H9 (cell line): ENCODE results near the gene MAN1A2. TPM values are rescaled to one million over a fixed set of nuclear protein-coding genes. Genes with fewer than 3 reads are reported as not detected.

ENCODE experiments used
- DNase-seq: peaks from one replicate; pipeline ENCODE4 v3.0.0-alpha.2; 2017
- H2AFZ ChIP-seq: one replicate; pipeline ENCODE4 v1.6.1; 2013; ENCODE audit warnings: mild to moderate bottlenecking, low read length, control low read depth, moderate library complexity
- H2AK5ac ChIP-seq: 2 replicates; pipeline ENCODE4 v1.6.1; 2013; ENCODE audit warnings: low read length, control low read depth, mixed read lengths; ENCODE audit not compliant: insufficient read length
- H2BK120ac ChIP-seq: one replicate; pipeline ENCODE4 v1.6.1; 2013; ENCODE audit warnings: low read depth, mild to moderate bottlenecking, low read length, control low read depth, inconsistent platforms; ENCODE audit not compliant: poor library complexity, severe bottlenecking
- H2BK12ac ChIP-seq: 2 replicates; pipeline ENCODE4 v1.6.1; 2013; ENCODE audit warnings: low read length, control low read depth, mixed read lengths, low read depth; ENCODE audit not compliant: insufficient read length
- H2BK15ac ChIP-seq: 2 replicates; pipeline ENCODE4 v1.6.1; 2013; ENCODE audit warnings: low read depth, low read length, control low read depth
- H2BK20ac ChIP-seq: one replicate; pipeline ENCODE4 v1.6.1; 2013; ENCODE audit warnings: low read depth, mild to moderate bottlenecking, low read length, control low read depth, inconsistent platforms; ENCODE audit not compliant: poor library complexity, severe bottlenecking
- H2BK5ac ChIP-seq: 2 replicates; pipeline ENCODE4 v1.6.1; 2013; ENCODE audit warnings: low read length, control low read depth, mixed read lengths; ENCODE audit not compliant: insufficient read length
- H3K14ac ChIP-seq: 2 replicates; pipeline ENCODE4 v1.6.1; 2013; ENCODE audit warnings: low read length, control low read depth; ENCODE audit not compliant: insufficient read depth
- H3K18ac ChIP-seq: 2 replicates; pipeline ENCODE4 v1.6.1; 2013; ENCODE audit warnings: low read depth, mild to moderate bottlenecking, mixed read lengths, low read length, control low read depth; ENCODE audit not compliant: insufficient read length
- H3K23ac ChIP-seq: 2 replicates; pipeline ENCODE4 v1.6.1; 2013; ENCODE audit warnings: low read length, control low read depth, mixed read lengths, low read depth; ENCODE audit not compliant: insufficient read length
- H3K23me2 ChIP-seq: 2 replicates; pipeline ENCODE4 v1.6.1; 2013; ENCODE audit warnings: low read depth, mild to moderate bottlenecking, mixed read lengths, low read length, control low read depth; ENCODE audit not compliant: insufficient read length, poor library complexity, severe bottlenecking
- H3K27ac ChIP-seq: 2 replicates; pipeline ENCODE4 v1.5.1; 2013; ENCODE audit warnings: low read length, control low read depth, mixed read lengths, low read depth; ENCODE audit not compliant: insufficient read length
- H3K27me3 ChIP-seq: 2 replicates; pipeline ENCODE4 v1.6.1; 2013; ENCODE audit warnings: low read length, control low read depth, inconsistent platforms; ENCODE audit not compliant: insufficient read depth
- H3K4ac ChIP-seq: 2 replicates; pipeline ENCODE4 v1.6.1; 2013; ENCODE audit warnings: low read depth, mild to moderate bottlenecking, control low read depth, inconsistent platforms, low read length, moderate library complexity
- H3K4me1 ChIP-seq: 2 replicates; pipeline ENCODE4 v1.6.1; 2013; ENCODE audit warnings: low read length, control low read depth, inconsistent platforms; ENCODE audit not compliant: insufficient read depth
- H3K4me2 ChIP-seq: 2 replicates; pipeline ENCODE4 v1.6.1; 2013; ENCODE audit warnings: low read length, control low read depth, mixed read lengths; ENCODE audit not compliant: insufficient read length, insufficient read depth
- H3K56ac ChIP-seq: 2 replicates; pipeline ENCODE4 v1.6.1; 2013; ENCODE audit warnings: low read depth, mild to moderate bottlenecking, mixed read lengths, low read length, control low read depth; ENCODE audit not compliant: insufficient read length
- H3K79me1 ChIP-seq: 2 replicates; pipeline ENCODE4 v1.6.1; 2013; ENCODE audit warnings: low read depth, mild to moderate bottlenecking, moderate library complexity, low read length, control low read depth, inconsistent platforms; ENCODE audit not compliant: insufficient read depth, poor library complexity, severe bottlenecking
- H3K79me2 ChIP-seq: 2 replicates; pipeline ENCODE4 v1.6.1; 2013; ENCODE audit warnings: low read length, control low read depth, inconsistent platforms; ENCODE audit not compliant: insufficient read depth
- H3K9ac ChIP-seq: 2 replicates; pipeline ENCODE4 v1.6.1; 2013; ENCODE audit warnings: low read length, control low read depth, mixed read lengths; ENCODE audit not compliant: insufficient read length; ENCODE audit errors: extremely low read depth
- H3K9me3 ChIP-seq: one replicate; pipeline ENCODE4 v1.6.1; 2013; ENCODE audit warnings: low read depth, low read length, inconsistent platforms; ENCODE audit not compliant: control insufficient read depth
- H3T11ph ChIP-seq: one replicate; pipeline ENCODE4 v1.6.1; 2013; ENCODE audit warnings: mild to moderate bottlenecking, low read length, control low read depth, inconsistent platforms
- H4K20me1 ChIP-seq: one replicate; pipeline ENCODE4 v1.6.1; 2013; ENCODE audit not compliant: control insufficient read depth, insufficient read length, insufficient read depth
- H4K5ac ChIP-seq: 2 replicates; pipeline ENCODE4 v1.6.1; 2013; ENCODE audit warnings: low read depth, mild to moderate bottlenecking, mixed read lengths, low read length, control low read depth; ENCODE audit not compliant: insufficient read length
- H4K8ac ChIP-seq: replicated peaks from 2 replicates; pipeline ENCODE4 v1.6.1; 2013; ENCODE audit warnings: low read length, control low read depth, mixed read lengths, low read depth; ENCODE audit not compliant: insufficient read length
- H4K91ac ChIP-seq: 2 replicates; pipeline ENCODE4 v1.6.1; 2013; ENCODE audit warnings: low read depth, mild to moderate bottlenecking, moderate library complexity, mixed read lengths, low read length, control low read depth; ENCODE audit not compliant: insufficient read length
- H3K27ac Mint-ChIP-seq, 3 experiments: 2 replicates in 2 of 3; 3 replicates in 1 of 3; pipeline ENCODE4 v1.8.0; 2020 to 2021; ENCODE audit warnings: mixed read lengths in 3 of 3, mild to moderate bottlenecking in 1 of 3, moderate library complexity in 1 of 3
- H3K27me3 Mint-ChIP-seq: 2 replicates; pipeline ENCODE4 v1.8.0; 2021; ENCODE audit warnings: low read depth, mild to moderate bottlenecking, moderate library complexity, mixed read lengths
- H3K36me3 Mint-ChIP-seq, 3 experiments: 2 replicates in 2 of 3; 3 replicates in 1 of 3; pipeline ENCODE4 v1.8.0; 2020 to 2021; ENCODE audit warnings: low read depth in 3 of 3, mixed read lengths in 3 of 3; ENCODE audit not compliant: insufficient read depth in 1 of 3
- H3K4me1 Mint-ChIP-seq, 2 experiments: 2 replicates each; pipeline ENCODE4 v1.8.0; 2020; ENCODE audit warnings: mixed read lengths in 2 of 2
- H3K4me3 Mint-ChIP-seq, 2 experiments: 2 replicates in 1 of 2; 3 replicates in 1 of 2; pipeline ENCODE4 v1.8.0; 2020 to 2021; ENCODE audit warnings: mild to moderate bottlenecking in 2 of 2, mixed read lengths in 2 of 2, moderate library complexity in 1 of 2
- H3K9me3 Mint-ChIP-seq, 2 experiments: 2 replicates in 1 of 2; 3 replicates in 1 of 2; pipeline ENCODE4 v1.8.0; 2020; ENCODE audit warnings: mild to moderate bottlenecking in 2 of 2, mixed read lengths in 2 of 2, moderate library complexity in 1 of 2
- WGBS: extraction: QIAGEN DNeasy Blood & Tissue Kit; methylation state at CpG from one replicate; pipeline ENCODE4 v1.1.7; 2013; ENCODE audit warnings: missing lambda C conversion rate, low lambda C conversion rate, mixed read lengths; ENCODE audit not compliant: insufficient read length; ENCODE audit errors: extremely low coverage; 5-methylcytosine and 5-hydroxymethylcytosine counted together
- total RNA-seq: library from RNA; stranded (reverse); gene quantifications from 2 replicates; pipeline ENCODE4 v1.2.1, GENCODE V29; 2021
- TF ChIP-seq, protein P1 (sequence below): fragments of 200-600 bp; sonication (generic); conservative IDR thresholded peaks from 3 replicates; pipeline ENCODE4 v1.8.0; 2021; ENCODE audit warnings: antibody characterized with exemption, mild to moderate bottlenecking

Gene MAN1A2
- total RNA-seq, 1 experiment from 2014 or later, result 24.0 TPM

DNA sequence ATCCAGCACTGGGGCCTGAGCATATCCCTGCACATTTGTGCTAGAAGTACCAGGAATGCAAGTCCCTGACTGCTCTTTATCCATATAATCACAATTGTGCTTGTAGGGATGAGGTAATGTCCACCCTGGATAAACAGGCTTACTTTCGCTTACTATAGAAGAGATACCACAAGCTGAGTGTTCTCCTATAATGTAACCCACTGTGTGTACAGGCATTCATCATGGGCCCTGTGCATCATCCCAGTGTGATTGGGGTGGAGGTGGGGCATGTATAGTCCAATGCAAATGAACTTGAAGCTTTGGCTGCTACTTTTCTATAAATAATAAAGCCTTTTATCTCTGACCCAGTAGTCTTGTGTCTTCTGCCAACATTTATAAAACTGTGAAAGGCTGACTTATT, 69.3 kb downstream of the MAN1A2 start:
- TF ChIP-seq, protein P1, sequence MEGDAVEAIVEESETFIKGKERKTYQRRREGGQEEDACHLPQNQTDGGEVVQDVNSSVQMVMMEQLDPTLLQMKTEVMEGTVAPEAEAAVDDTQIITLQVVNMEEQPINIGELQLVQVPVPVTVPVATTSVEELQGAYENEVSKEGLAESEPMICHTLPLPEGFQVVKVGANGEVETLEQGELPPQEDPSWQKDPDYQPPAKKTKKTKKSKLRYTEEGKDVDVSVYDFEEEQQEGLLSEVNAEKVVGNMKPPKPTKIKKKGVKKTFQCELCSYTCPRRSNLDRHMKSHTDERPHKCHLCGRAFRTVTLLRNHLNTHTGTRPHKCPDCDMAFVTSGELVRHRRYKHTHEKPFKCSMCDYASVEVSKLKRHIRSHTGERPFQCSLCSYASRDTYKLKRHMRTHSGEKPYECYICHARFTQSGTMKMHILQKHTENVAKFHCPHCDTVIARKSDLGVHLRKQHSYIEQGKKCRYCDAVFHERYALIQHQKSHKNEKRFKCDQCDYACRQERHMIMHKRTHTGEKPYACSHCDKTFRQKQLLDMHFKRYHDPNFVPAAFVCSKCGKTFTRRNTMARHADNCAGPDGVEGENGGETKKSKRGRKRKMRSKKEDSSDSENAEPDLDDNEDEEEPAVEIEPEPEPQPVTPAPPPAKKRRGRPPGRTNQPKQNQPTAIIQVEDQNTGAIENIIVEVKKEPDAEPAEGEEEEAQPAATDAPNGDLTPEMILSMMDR, result no peak
- Histone ChIP-seq H3K14ac (no peak overlapping the region), H3K23ac (no peak overlapping the region), H2AFZ (no peak overlapping the region), H3K9me3 (no peaks in the 10 kb centered on the region), H3K9ac (no peak overlapping the region), H4K20me1 (no peaks in the 10 kb centered on the region), H3K4ac (no peak overlapping the region), H2BK12ac (no peak overlapping the region), H3K79me2 (no peaks in the 10 kb centered on the region), H3T11ph (no peak overlapping the region), H2BK20ac (no peak overlapping the region), H2BK120ac (no peak overlapping the region), H3K27ac (no peak overlapping the region), H4K5ac (no peak overlapping the region), H4K8ac (no peak overlapping the region), H3K79me1 (no peaks in the 10 kb centered on the region), H3K18ac (no peak overlapping the region), H2BK5ac (no peak overlapping the region), H3K4me1 (no peaks in the 10 kb centered on the region), H4K91ac (no peak overlapping the region), H3K56ac (no peak overlapping the region), H2BK15ac (no peak overlapping the region), H2AK5ac (no peak overlapping the region), H3K27me3 (no peaks in the 10 kb centered on the region), H3K4me2 (no peak overlapping the region), H3K23me2 (no peaks in the 10 kb centered on the region)
- Mint-ChIP-seq H3K4me1 (peaks cover 7 to 8% of the 10 kb centered on the region in 2 experiments; a peak in 3 of 4 replicates), H3K27ac (no peak overlapping the region), H3K36me3 (no peaks in the 10 kb centered on the region), H3K9me3 (no peaks in the 10 kb centered on the region), H3K4me3 (no peak overlapping the region), H3K27me3 (no peaks in the 10 kb centered on the region)
- no CpG with 5 or more reads among the region's 1 CpG for WGBS
- no peak for DNase-seq
